PC-9 (cell line): ENCODE results near the gene CPVL.

Source experiments
- CTCF ChIP-seq: fragments of 200-600 bp; sonication (generic); conservative IDR thresholded peaks from 2 replicates; pipeline ENCODE4 v1.6.1; 2017; ENCODE audit warnings: mixed run types, antibody characterized with exemption, mild to moderate bottlenecking, moderate library complexity
- EZH2 ChIP-seq: fragments of 200-600 bp; sonication (generic); IDR thresholded peaks from 2 replicates; pipeline ENCODE4 v1.8.0; 2017; ENCODE audit warnings: antibody characterized with exemption, low read depth

- peak; percentile 66 for TF ChIP-seq CTCF
- no peak for TF ChIP-seq EZH2
Measured at GRCh38 chr7:29113384-29114102, 32.8 kb downstream of the CPVL start.
